ENCODE measurements around the gene COL28A1. TPM values are rescaled to one million over a fixed set of nuclear protein-coding genes. Genes with fewer than 3 reads are reported as not detected.

COL28A1 gene
- total RNA-seq, 1 experiment from 2014 or later: 2.2 TPM

GRCh38 chr7:7351832-7352231, 183.8 kb downstream of the COL28A1 start:
- Histone ChIP-seq H3K9me3 (ENCODE audit: insufficient read depth, low read depth) (peaks cover 6% of the 10 kb centered on the region; the same call in 1 of the 2 replicates), H3K4me3 (no peak overlapping the region), H4K20me1 (ENCODE audit: insufficient read depth) (no peaks in the 10 kb centered on the region), H3K79me2 (ENCODE audit: low read depth) (no peaks in the 10 kb centered on the region), H3K36me3 (ENCODE audit: low read depth) (no peaks in the 10 kb centered on the region), H3F3A (ENCODE audit: insufficient read depth, low read depth) (peaks cover 19% of the 10 kb centered on the region), H3K27ac (no peak overlapping the region), H3K4me2 (no peak overlapping the region), H3K27me3 (ENCODE audit: insufficient read depth, low read depth) (no peaks in the 10 kb centered on the region), H2AFZ (no peak overlapping the region), H3K9me2 (ENCODE audit: insufficient read depth) (no peaks in the 10 kb centered on the region), H3K4me1 (replicated peaks; ENCODE audit: insufficient read depth) (peaks cover 37% of the 10 kb centered on the region)
- intact Hi-C loops (cut with micrococcal nuclease; ENCODE audit: unreplicated experiment): loop anchor here (5.0 kb wide), 1 partner anchor 215 kb away; the partner anchor contains the start of gene MIOS
- TF ChIP-seq CTCF (conservative IDR thresholded peaks at IDR 0.05) (no peak), EZH2 (IDR thresholded peaks at IDR 0.05; ENCODE audit: low read depth) (no peak)
- BruUV-seq (replicated peaks): no TSS peak
- DNase-seq: no peak
- POLR2A ChIA-PET (ENCODE audit: unreplicated experiment): no interaction called here
- CTCF ChIA-PET: no interaction called here

DNA sequence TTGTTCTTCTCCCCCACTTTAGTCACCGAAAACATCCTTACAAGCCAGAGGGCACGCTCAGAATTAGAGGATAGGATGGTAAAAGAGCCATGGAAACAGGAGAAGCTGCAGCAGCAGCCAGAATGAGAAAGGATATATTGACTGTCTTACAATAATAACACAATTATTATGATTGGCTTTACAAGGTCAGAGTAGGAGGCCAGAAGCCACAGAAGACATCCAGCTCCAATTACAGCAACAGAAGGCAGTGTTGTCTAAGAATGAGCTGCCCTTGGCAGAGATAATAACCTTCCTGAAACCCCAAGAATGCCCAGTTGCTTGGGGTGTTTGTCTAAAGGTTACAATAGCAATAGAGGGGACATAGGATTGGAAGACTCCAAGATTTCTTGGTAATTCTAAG, 184.5 kb downstream of the COL28A1 start:
- H3K4me2 ChIP-seq: no peak overlapping the region
- no TSS peak for BruUV-seq (replicated peaks)
- intact Hi-C loops (cut with micrococcal nuclease; ENCODE audit: unreplicated experiment): loop anchor here (5.0 kb wide), 1 partner anchor 216 kb away; the partner anchor contains the start of gene MIOS

GRCh38 chr7:7349156-7349555, 186.5 kb downstream of the COL28A1 start:
- intact Hi-C loops (cut with micrococcal nuclease; ENCODE audit: unreplicated experiment): no loop called here
- TF ChIP-seq EZH2 (IDR thresholded peaks at IDR 0.05; ENCODE audit: low read depth) (no peak), CTCF (conservative IDR thresholded peaks at IDR 0.05) (no peak)

More for the DNA sequence above, 184.5 kb downstream of the COL28A1 start:
- no peak for DNase-seq
- H3K27ac ChIP-seq: no peak overlapping the region
- no peak overlapping the region for H2AFZ ChIP-seq
- no peaks in the 10 kb centered on the region for H3K79me2 ChIP-seq (ENCODE audit: low read depth)
- peaks cover 37% of the 10 kb centered on the region for H3K4me1 ChIP-seq (replicated peaks; ENCODE audit: insufficient read depth)
- CTCF ChIA-PET: no interaction called here
- no peaks in the 10 kb centered on the region for H3K27me3 ChIP-seq (ENCODE audit: insufficient read depth, low read depth)
- H3K9me2 ChIP-seq (ENCODE audit: insufficient read depth): no peaks in the 10 kb centered on the region
- H3K36me3 ChIP-seq (ENCODE audit: low read depth): no peaks in the 10 kb centered on the region
- H4K20me1 ChIP-seq (ENCODE audit: insufficient read depth): no peaks in the 10 kb centered on the region
- POLR2A ChIA-PET (ENCODE audit: unreplicated experiment): no interaction called here
- peaks cover 6% of the 10 kb centered on the region; the same call in 1 of the 2 replicates for H3K9me3 ChIP-seq (ENCODE audit: insufficient read depth, low read depth)
- TF ChIP-seq CTCF (conservative IDR thresholded peaks at IDR 0.05) (no peak), EZH2 (IDR thresholded peaks at IDR 0.05; ENCODE audit: low read depth) (no peak)
- no peak overlapping the region for H3K4me3 ChIP-seq
- peaks cover 19% of the 10 kb centered on the region for H3F3A ChIP-seq (ENCODE audit: insufficient read depth, low read depth)

More at GRCh38 chr7:7349156-7349555, 186.5 kb downstream of the COL28A1 start:
- no peak overlapping the region for H3K4me2 ChIP-seq
- no peak overlapping the region for H3K27ac ChIP-seq
- H3K9me2 ChIP-seq (ENCODE audit: insufficient read depth): no peaks in the 10 kb centered on the region
- H3K79me2 ChIP-seq (ENCODE audit: low read depth): no peaks in the 10 kb centered on the region
- H3K9me3 ChIP-seq (ENCODE audit: insufficient read depth, low read depth): peaks cover 6% of the 10 kb centered on the region; the same call in 1 of the 2 replicates
- H4K20me1 ChIP-seq (ENCODE audit: insufficient read depth): no peaks in the 10 kb centered on the region
- CTCF ChIA-PET: no interaction called here
- H3K27me3 ChIP-seq (ENCODE audit: insufficient read depth, low read depth): no peaks in the 10 kb centered on the region
- DNase-seq: no peak
- H3K36me3 ChIP-seq (ENCODE audit: low read depth): no peaks in the 10 kb centered on the region
- no TSS peak for BruUV-seq (replicated peaks)
- H3K4me1 ChIP-seq (replicated peaks; ENCODE audit: insufficient read depth): peaks cover 17% of the 10 kb centered on the region
- no peak overlapping the region for H2AFZ ChIP-seq
- POLR2A ChIA-PET (ENCODE audit: unreplicated experiment): no interaction called here
- peaks cover 1% of the 10 kb centered on the region; the same call in 1 of the 2 replicates for H3F3A ChIP-seq (ENCODE audit: insufficient read depth, low read depth)
- H3K4me3 ChIP-seq: no peak overlapping the region
